Hematopoietic multipotent progenitor cell treated with erythropoietin and hydrocortisone succinate and interleukin-3 and kit ligand, for 6 days (in vitro differentiated cells): ENCODE results near the gene SNTB2.

ENCODE experiments used
- DNase-seq: peaks from one replicate; pipeline ENCODE4 v3.0.0-alpha.2; 2015

Gene SNTB2

DNA sequence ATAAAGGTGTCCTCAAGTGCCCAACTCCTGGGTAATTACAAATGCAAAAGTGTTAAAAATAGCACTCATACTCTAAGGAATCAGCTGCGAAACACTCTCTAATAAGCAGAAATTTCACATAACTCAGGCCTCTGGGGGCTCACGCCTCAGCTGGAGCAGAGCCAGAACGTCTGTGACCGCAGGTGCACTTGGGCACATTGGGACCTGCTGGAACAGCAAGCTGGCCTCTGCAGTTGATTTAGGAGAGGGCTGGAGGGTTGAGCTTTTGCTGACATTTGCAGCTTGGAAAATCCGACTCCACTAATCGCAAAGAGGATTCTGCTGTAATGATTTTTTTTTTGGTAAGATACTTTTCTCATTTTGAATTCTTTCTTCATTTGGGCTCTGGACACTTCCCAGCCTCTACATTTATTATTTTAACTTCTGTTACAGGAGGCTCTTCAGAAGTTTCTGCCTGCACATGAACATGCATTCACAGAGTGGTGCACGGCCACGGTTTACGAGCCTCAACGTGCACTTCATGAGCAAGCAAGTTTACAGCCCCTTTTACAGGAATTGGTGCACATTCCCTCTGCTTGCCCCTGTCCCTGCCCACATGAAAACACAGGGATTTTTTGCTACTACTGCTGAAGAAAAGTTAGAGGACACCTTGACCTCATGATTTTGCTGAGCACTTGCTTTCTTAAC, 4.1 kb upstream of the SNTB2 start:
- no peak for DNase-seq

DNA sequence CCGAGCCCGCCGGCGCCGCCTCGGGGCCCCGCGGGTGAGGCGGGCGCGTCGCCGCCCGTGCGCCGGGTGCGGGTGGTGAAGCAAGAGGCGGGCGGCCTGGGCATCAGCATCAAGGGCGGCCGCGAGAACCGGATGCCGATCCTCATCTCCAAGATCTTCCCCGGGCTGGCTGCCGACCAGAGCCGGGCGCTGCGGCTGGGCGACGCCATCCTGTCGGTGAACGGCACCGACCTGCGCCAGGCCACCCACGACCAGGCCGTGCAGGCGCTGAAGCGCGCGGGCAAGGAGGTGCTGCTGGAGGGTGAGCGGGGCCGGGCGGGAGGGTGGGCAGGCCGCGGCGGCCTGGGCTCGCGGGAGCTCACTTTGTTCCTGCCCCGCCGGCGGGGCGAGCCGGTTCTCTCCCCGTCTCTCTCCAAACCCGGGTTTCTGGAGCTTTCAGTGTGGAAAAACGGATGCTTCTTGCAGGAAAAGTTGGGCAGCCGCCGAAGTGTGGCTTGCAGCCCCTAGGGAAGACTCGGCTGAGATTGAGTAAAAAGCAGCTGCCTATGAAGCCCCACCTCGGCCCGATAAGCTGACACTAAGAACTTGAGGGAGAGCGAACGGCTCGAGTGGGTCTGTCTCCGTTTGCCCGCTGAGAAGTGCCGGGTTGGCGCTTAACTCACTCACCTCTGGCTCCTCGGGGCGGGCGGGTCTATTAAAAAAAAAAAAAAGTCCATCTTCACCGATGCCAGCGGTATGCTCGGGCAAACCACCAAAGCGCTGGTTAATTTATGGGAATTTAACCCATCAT, 677 bp downstream of the SNTB2 start:
- DNase-seq = peak; percentile 61

DNA sequence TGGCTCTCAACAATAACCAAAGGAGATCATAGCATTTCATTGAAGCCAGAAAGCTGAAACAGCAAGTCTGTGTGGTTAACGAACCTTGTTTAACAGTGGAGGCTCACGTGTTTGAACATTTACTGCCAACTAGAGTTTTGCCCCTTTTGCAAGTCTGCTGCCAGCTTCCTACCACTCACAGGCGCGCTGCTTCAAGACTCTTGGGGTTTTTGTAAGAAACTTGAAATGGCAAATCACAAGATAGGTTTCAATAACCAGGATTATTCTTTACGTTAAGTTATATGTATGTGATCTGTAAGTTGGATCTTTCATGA, 1.2 kb downstream of the SNTB2 start:
- DNase-seq = peak; percentile 69

DNA sequence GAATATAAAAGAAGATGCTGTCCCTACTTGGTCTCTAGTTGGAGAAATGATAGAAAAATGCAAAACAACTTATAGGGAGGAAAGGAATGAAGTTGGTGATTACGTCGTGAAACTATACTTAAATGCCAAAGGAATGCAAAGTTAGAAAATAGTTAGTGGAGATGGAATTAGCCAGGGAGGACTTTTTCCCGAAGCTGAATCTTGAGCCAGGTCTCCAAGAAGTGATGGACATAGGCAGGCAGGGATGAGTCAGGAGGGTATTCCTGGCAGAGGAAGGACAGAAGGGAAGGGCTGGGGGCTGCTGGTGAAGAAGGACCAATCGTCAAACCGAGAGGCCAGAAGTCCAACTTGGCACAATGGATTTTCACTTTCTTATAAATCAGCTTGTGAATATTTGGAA, 1.8 kb downstream of the SNTB2 start:
- no peak for DNase-seq

DNA sequence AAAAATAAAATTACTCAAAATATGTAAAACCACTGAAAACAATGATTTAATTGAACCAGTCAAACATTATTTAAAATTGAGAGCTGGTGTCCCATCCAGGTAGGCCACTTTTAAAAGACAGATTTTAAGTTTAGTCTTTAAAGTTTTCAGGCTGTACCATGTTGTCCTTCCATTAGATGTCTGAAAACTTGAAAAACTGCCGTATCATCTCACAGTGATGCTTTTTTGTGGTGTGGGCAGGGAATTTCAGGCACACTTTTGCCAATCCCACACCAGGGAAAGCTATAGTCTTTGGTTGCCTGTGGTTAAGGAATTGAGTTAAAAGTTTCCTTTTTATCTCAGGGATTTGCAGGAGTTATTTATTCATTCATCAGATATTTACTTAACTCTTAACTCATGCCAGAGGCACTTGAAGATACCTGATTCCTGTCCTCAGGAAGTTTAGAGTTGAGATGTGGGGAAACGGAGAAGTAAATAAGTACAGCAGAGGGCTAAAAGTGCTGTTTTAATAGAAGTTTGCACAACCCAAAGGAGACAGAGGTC, 3.2 kb downstream of the SNTB2 start:
- DNase-seq = no peak

DNA sequence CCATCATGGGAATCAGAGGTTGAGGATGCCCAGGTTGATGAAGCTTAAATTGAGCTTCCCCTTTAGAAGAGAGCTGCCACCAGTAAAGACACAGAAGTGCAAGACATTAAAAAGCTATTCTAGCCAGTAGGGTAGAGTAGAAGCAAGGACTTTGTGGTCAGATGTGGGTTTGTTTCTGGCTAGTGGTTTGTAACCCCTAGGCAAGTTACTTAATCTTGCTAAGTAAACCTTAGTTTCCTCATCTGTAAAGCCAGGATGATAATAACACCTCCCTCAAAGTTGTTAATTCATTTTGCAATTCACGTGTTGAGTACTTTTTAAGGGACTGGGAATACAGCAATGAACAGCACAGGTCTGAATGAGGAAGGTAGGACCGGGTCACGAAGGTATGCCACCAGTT, 3.6 kb downstream of the SNTB2 start:
- DNase-seq = peak; percentile 61

DNA sequence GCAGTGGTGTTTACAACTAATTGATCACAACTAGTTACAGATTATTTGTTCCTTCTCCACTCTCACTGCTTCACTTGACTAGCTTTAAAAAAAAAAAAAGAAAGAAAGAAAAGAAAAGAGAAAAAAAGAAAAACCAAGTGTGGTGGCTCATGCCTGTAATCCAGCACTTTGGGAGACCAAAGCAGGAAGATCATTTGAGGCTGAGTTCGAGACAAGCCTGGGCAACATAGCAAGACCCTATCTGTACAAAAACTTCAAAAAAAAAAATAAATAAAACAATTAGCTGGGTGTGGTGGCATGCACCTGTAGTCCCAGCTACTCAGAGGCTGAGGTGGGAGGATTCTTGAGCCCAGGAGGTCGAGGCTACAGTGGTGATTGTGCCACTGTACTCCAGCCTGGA, 4.2 kb downstream of the SNTB2 start:
- DNase-seq = no peak

DNA sequence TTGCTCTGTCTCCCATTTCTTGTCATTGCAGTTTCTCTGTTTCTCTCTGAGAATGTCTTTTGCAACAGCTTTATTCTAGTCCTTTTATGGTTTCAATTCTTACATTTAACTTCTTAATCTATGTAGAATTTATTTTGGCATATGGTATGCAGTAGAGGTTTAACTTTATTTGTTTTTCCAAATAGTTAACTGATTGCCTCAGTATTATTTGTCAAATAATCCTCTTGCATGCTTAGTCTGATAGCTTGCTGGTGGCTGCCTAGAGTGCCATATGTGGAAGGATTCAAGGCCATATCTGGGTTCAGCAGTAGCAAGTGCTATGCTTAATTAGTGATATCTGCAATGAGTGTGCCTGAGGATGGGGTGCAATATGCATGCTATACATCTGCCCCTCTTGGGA, 6.9 kb downstream of the SNTB2 start:
- DNase-seq = peak; percentile 43

DNA sequence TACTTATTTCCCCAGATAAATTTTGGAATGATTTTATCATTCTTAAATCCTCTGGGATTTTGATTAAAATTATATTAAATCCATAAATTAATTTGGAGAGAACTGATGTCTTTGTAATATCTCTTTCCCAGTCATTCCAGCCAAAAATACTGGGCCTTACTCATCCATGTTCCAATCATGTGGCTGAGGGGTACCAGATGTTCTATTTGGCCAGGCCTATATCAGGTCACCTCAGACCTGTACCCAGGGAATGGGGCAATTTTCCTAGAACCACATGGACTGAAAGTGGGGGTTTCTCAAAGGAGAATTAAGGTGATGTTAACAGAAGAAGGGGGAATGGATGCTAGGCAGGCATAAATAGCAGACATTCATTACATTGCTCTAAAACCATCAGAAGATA, 7.5 kb downstream of the SNTB2 start:
- no peak for DNase-seq

DNA sequence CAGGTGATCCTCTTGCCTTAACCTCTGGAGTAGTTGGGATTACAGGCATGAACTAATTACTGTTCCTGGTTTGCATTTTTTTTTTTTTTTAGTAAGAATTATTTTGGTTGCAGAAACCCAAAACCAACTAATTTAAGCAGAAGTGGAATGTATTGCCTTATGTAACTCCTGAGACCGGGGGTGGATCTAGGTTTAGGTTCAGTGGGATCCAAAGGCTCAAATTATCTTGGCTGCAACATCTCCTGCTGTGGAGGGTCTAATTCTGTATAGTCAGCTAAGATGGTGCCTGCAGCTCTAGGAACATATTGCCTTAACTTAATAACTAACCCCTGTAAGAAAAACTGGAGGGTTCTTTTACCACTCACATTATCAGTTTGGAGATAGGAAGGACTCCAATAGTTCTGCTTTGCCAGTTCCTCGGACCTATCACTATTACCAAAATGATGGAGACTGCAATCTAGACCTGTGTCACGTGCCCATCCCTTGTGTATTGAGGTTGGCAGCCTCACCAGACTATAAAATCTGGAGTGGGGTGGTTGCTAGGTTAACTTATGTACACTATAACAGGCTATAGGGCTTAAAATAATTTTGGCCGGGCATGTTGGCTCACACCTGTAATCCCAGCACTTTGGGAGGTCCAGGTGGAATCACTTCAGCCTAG, 8.5 kb downstream of the SNTB2 start:
- DNase-seq = no peak

DNA sequence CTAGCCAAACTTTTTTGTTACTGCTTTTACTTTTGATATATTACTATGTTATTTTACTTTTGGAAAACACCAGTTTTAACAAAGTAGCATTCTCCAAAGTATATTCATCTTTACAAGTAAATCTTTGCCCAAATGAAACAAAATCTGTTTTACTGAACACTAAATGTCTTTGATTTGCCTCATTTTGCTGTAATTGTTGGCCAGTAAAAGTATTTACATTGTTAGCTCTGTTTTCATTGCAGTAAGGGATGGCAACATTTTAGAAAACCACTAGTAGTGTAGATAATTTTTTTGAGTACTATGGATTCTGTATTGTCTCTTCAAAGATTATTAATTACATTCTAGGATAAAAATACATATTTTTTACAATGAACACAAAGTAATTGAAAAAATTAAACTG, 10.6 kb downstream of the SNTB2 start:
- no peak for DNase-seq

DNA sequence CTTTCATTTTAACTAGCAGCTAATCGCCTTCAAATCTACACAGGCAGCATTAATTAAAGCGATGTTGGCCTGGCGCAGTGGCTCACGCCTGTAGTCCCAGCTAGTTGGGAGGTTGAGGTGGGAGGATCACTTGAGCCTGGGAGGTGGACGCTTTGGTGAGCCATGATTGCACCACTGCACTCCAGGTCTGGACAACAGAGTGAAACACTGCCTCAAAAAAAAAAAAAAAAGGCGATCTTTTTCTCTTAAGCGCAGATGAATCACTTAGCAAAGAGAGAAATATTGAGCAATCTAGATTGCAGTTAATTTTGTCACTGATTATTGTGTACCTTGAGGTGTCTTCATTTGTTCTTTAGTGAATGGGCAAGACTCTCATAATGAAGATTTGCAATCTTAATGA, 12.4 kb downstream of the SNTB2 start:
- no peak for DNase-seq

DNA sequence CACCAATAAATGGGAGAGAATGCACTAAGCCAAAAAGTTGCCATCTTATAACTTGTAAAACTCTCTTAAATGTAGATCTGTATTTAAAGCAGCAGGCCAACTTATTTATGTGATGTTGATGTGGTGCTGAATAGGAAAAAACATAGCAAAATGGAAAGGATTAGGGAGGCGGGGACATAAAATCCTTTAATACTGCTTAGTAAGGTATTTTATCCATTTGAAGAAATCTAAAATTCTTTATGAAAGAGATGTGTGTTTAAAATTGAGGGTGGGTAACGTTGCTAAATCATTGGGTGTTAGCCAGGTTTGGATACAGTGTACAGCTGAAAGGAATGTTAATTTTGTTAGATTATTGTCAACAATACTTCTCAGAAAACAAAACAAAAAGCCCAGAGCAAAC, 14.3 kb downstream of the SNTB2 start:
- no peak for DNase-seq

DNA sequence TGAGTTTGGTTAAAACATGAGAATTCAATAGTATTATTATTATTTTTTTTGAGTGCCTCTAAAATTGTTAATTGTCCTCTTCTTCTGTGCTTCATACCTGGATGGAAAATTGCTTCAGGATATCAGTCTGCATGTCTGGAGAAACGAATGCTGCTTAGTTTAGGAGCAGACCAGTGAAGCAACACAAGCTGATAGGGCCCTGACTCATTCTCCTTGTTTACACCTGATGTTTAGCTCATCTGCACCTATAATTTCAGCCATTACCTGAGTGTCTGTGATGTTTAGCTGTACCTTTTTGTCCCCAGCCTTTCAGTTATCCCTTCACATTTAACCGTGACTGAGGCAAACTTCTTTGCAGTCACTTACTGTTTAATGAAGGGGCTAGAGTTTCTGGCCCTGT, 14.8 kb downstream of the SNTB2 start:
- no peak for DNase-seq

DNA sequence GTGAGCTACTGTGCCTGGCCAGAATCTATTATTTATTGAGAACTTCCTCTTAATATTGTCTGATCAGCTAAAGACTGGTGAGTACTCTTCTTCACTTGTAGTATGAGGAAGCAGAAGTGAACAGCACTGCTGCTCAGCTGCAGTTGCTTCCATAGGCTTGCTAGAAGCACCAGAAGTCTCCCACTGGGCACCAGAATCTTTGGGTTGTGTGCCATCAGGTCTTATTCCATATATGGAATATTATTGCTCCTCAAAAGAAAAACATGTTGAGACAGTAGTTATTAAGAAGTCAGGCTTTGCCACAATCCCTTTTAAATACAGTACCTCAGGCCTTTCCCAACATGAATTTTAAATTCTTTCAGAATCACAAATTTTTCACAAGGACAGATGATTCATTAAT, 17.2 kb downstream of the SNTB2 start:
- no peak for DNase-seq

DNA sequence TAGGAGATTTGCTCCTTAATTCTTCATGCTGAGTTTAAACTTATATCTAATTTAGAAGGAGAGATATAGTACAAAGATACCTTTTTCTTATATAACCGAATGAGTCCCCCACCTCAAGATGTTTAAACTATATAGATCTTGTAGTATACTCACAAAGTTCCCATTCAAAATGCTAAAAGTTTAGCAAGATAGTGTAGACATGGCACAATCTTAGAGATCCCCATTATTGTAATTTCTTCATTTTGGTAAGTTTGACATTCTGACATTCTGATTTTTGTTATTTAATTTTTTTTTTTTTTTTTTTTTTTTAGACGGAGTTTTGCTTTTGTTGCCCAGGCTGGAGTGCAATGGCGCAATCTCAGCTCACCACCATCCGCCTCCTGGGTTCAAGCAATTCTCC, 22.8 kb downstream of the SNTB2 start:
- DNase-seq = no peak

DNA sequence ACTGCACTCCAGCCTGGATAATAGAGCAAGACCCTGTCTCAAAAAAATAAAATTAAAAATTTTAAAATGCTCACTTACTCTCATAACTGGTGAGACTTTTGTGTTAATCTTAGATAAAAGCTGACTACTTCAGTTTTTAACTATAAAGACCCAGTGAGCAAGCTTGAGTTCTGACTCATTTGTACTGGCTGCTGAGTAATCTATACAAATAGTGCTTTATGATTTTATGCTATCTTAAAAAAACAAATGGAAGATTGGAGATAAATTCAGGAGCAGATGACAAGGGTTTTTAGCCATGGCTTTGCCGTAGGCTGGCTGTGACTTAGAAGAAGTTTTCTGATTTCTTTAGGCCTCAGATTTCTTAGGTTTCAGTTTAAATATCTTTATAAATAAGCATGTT, 30.5 kb downstream of the SNTB2 start:
- DNase-seq = peak; percentile 51

DNA sequence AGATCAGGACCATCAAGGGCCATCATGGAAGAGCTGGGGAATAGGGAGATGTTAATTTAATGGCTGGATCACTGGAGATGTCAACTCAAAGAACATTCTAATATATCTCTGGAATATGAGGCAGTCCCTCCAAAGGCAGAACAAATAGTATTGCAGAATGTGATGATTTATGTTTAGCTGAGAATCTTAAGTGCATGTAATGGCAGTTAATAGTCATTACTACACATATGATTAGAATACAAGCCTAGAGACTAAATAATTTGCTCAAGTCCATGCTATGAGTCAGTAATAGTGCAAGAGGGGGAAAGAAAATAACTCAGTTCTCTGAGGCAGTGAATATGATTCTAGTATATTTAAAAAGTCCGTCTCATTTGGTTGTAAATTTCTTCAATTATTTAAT, 32.3 kb downstream of the SNTB2 start:
- DNase-seq = no peak

DNA sequence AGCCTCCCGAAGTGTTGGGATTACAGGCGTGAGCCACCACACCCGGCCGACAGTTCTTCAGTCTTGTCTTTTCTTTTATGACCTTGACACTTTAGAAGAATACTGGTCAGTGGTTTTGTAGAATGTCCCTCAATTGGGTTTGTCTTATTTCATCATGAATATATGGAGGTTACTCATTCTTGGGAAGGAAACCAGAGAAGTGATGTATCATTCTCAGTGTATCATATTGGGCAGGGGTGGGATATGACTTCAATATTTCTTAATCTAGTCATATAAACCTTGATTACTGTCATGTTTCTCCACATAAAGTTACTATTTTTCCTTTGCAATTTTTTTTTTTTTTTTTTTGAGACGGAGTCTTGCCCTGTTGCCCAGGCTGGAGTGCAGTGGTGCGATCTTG, 36.9 kb downstream of the SNTB2 start:
- DNase-seq = no peak

DNA sequence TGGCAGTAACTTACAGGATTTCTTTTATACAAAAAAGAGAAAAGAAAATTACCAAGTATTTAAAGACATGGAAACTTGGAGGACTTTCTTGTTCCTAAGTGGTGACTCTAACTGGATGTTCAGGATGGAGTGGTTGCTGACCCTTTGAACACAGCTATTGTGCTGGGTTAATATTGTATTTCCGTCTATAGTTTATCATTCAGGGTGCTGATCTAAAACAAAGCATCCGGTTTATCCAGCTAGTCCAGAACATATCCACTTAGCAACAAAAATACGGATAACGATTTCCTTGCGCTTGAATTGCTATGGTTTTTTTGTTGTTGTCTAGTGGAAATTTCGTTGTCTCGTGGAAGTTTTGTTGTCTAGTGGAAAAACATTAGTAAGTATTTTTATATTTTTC, 38.2 kb downstream of the SNTB2 start:
- no peak for DNase-seq

DNA sequence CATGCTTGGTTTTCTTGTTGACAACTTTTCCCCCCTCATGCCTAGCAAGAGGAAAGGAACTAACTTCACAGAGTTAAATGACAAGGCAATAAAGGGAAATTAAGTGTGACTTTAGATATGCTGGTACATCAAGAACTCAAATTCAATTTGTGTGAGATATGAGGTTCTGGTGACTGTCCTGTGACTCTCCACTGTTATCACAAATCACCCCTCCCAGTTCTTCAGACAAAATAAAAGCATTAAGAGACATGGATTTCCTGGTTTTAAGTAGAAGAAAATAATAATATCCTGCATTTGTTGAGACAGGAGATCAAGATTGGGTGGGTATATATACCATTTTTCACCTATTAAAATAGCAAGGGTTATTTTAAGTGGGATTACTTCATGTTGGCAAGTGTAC, 46.2 kb downstream of the SNTB2 start:
- DNase-seq = no peak

DNA sequence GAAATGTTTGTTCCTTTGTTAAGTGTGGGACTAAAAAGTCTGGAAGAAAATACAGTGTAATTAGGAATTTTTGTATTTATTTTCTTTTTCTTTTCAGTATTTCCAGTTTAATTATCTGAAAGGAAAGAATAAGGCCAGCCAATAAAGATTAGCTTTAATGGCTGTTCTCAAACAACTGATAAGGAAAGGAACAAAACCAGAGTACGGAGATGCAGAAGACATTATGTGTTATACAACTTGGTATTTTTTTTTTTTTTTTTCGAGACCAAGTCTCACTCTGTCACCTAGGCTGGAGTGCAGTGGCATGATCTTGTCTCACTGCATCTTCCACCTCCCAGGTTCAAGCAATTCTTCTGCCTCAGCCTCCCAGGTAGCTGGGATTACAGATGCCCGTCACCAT, 47.5 kb downstream of the SNTB2 start:
- peak; percentile 15 for DNase-seq

DNA sequence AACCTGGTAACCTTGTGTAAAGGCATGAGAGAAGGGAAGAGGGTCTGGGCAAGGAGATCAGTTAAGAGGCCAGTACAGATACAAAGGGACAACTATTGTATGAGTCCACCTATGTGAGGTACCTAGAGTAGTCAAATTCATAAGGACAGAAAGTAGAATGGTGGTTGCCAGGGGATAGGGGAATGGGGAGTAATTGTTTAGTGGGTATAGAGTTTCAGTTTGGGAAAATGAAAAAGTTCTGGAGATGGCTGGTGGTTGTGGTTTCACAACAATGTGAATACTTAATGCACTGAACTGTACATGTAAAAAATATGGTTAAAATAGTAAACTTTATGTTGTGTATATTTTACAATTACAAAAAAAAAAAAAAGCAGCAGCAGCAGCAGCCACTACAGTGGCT, 49.4 kb downstream of the SNTB2 start:
- DNase-seq = no peak

DNA sequence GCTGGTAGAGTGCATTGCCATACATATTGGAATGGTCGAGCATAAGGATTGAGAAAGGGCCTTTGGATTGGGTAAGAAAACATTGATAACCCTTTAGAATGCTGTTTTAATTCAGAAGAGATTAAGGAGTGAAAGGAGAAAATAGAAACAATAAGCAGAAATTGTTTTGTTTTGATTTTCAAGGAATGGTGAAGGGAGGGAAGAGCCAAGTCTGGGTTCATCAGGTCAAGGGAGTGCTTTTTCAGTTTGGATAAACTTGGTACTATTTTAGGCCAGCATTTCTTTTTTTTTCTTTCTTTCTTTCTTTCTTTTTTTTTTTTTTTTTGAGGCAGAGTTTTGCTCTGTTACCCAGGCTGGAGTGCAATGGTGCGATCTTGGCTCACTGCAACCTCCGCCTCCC, 50.3 kb downstream of the SNTB2 start:
- DNase-seq = no peak
